ENCODE results near the gene STK11.

DNA sequence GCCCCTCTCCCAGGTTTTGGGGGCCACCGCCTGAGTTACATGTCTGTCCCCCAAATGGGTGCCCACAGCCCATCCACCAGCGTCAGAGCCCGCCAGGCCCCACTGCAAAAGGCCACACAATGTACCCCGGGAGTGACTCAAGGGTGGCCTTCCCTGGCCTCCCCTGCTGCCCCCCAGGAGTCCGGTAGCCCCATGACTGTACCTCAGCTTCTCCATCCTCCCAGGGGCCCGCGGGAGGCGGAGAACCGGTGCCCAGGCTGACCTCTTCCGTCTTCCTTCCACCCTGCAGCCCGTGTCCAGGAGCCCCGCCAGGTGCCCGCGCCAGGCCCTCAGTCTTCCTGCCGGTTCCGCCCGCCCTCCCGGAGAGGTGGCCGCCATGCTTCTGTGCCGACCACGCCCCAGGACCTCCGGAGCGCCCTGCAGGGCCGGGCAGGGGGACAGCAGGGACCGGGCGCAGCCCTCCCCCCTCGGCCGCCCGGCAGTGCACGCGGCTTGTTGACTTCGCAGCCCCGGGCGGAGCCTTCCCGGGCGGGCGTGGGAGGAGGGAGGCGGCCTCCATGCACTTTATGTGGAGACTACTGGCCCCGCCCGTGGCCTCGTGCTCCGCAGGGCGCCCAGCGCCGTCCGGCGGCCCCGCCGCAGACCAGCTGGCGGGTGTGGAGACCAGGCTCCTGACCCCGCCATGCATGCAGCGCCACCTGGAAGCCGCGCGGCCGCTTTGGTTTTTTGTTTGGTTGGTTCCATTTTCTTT lies 21.9 kb downstream of the STK11 start:
- TF ChIP-seq, protein P1, sequence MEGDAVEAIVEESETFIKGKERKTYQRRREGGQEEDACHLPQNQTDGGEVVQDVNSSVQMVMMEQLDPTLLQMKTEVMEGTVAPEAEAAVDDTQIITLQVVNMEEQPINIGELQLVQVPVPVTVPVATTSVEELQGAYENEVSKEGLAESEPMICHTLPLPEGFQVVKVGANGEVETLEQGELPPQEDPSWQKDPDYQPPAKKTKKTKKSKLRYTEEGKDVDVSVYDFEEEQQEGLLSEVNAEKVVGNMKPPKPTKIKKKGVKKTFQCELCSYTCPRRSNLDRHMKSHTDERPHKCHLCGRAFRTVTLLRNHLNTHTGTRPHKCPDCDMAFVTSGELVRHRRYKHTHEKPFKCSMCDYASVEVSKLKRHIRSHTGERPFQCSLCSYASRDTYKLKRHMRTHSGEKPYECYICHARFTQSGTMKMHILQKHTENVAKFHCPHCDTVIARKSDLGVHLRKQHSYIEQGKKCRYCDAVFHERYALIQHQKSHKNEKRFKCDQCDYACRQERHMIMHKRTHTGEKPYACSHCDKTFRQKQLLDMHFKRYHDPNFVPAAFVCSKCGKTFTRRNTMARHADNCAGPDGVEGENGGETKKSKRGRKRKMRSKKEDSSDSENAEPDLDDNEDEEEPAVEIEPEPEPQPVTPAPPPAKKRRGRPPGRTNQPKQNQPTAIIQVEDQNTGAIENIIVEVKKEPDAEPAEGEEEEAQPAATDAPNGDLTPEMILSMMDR (IDR thresholded peaks at IDR 0.05; ENCODE audit: poor library complexity, severe bottlenecking), result no peak
- TF ChIP-seq POLR2AphosphoS5 (IDR thresholded peaks at IDR 0.05), result no peak
- no peak for TF ChIP-seq RAD21 (conservative IDR thresholded peaks at IDR 0.05)
- TF ChIP-seq EZH2 (IDR thresholded peaks at IDR 0.05; ENCODE audit: borderline replicate concordance, insufficient read depth, low read length, poor library complexity, severe bottlenecking), result no peak
- no peak for TF ChIP-seq TAF1 (IDR thresholded peaks at IDR 0.05; ENCODE audit: low read depth)
- no peak for TF ChIP-seq EP300 (conservative IDR thresholded peaks at IDR 0.05; ENCODE audit: poor library complexity, severe bottlenecking)
- no peak for TF ChIP-seq REST (IDR thresholded peaks at IDR 0.05; ENCODE audit: borderline replicate concordance)
- TF ChIP-seq SMC3 (conservative IDR thresholded peaks at IDR 0.05; ENCODE audit: poor library complexity), result no peak

Data from neural cell (in vitro differentiated cells).